Measurements from ENCODE around the gene GAS6.

The GAS6 gene

DNA sequence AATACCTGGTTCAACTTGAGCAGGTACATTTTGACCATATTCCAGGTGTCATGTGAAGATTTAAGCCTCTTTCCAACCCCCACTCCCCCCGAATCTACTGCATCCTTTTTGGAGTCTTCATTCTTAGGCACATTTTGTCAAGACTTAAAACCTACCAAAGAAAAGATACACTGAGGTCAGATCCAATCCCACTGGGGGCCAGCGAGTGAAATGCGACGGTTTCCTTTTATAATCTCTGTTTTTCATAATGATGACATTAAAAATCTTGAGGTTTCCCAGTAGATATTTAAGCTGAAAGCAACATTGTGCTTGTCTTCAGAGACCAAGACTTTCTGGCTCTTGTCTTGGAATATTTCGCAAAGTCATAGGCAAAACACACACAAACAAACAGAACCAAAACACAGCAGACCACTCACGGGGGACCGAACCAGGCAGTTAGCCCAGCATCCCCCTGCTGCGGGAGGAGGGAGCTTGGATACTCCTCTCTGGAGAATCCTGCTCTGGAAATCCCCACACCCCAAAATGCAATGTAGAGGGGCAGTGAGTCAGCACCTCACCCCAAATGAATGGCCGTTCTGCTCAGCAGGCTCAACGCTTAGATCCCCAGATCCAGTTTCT is 506 bp upstream of the GAS6 start:
- DNase-seq: no peak

GRCh38 chr13:113862931-113863523 is 849 bp downstream of the GAS6 start:
- no peak for DNase-seq

DNA sequence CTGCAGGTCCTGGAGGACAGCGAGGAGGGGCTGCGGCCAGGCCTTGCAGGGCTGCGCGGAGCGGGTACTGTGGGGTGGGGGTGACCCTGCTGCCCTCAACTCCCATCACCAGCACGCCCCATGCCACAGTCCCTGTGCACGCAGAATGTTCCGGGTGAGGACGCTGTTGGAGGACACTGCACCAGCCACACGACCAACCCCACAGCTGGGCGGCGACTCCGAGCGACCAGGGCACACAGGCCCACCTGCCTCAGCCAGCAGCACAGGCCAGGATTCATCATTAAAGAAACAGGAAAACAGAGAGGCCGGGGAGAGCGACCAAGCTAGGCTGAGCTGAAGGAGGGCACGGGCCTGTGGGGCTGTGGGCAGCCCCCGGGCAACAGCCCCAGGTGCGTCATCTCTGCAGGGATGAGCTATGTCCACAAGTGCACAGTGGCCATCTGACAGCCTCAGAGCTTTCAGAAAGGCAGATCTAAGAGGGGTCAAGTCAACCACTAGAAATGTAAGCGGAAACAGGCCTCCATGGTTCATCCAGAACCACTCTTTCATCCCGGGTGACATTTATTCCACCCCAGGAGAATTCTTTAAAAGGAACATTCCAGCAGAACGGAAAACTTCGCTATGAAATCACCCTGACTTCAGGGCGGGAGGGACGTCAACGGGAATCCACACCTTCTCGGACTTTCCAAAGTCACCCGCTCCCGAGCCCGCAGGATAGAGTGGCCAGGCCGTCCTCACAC is 1.5 kb downstream of the GAS6 start:
- no peak for DNase-seq

GRCh38 chr13:113861433-113862030 is 2.3 kb downstream of the GAS6 start:
- no peak for DNase-seq

GRCh38 chr13:113860665-113861432 is 3.0 kb downstream of the GAS6 start:
- DNase-seq: peak; percentile 55

DNA sequence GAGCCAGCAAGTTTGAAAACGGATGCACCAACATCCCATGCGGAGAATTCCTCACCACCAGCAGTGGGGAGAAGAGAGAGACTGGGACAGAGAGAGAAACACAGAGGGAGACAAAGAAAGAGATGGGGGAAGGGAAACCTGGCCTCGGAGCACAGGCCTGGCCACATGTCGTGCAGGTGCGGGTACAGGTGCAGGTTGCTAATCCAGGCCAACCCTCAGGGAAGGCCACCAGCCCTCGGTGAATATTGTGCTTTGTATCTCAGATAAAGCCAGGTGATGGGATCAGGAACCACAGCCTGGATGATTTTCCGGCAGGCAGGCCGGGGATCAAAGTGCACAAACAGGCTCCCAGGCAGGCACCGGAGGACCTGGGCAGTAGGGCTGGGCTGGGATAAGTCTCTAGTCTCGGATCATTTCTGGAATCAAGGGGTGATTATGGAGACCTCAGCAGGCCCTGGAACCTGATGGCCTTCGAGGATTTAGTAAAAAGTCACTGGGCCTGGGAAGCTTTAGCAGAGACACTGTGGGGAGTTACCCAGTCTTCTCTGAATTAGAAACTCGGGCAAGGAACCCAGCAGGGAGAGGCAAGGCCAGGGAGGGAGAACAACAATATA is 3.7 kb downstream of the GAS6 start:
- DNase-seq: no peak

GRCh38 chr13:113859311-113860050 is 4.4 kb downstream of the GAS6 start:
- no peak for DNase-seq

GRCh38 chr13:113857531-113858195 is 6.2 kb downstream of the GAS6 start:
- DNase-seq: no peak

- no peak for DNase-seq
These were observed 7.2 kb downstream of the GAS6 start for GRCh38 chr13:113856716-113857065.

DNA sequence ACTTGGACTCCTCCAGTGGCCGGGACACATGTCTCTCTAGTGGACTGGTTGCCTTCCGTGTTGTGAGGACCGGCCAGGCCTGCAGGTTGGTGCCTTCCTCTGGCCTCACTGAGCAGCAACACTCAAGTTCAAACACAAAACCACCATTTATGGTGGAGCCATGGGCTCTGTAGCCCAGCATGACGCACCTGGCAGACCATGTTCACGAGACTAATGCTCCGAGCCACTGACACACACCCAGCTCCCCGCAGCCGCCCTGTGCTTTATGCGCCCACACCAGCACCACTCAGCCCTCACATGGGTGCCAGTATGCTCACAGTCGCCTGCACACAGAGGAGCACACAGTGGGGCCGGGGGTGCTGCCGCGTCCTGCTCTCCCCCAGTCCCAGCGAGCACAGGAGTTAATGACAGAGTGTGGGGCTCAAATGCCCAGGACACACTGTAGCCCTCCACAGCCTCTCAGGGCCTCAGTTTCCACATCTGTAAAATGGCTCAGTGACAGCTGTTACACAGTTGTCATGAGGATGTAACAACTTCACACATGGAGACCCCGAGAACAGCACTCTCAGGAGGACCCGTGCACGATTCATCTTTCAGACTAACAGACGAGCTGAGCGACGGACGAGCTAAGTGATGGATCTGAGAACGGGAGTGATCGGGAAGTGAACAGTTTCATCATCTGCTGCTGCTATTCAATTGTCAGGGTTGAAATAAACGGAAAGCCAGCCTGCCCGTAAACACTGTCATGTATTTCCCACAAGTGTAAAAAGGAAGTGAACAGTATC is 7.8 kb downstream of the GAS6 start:
- no peak for DNase-seq

DNA sequence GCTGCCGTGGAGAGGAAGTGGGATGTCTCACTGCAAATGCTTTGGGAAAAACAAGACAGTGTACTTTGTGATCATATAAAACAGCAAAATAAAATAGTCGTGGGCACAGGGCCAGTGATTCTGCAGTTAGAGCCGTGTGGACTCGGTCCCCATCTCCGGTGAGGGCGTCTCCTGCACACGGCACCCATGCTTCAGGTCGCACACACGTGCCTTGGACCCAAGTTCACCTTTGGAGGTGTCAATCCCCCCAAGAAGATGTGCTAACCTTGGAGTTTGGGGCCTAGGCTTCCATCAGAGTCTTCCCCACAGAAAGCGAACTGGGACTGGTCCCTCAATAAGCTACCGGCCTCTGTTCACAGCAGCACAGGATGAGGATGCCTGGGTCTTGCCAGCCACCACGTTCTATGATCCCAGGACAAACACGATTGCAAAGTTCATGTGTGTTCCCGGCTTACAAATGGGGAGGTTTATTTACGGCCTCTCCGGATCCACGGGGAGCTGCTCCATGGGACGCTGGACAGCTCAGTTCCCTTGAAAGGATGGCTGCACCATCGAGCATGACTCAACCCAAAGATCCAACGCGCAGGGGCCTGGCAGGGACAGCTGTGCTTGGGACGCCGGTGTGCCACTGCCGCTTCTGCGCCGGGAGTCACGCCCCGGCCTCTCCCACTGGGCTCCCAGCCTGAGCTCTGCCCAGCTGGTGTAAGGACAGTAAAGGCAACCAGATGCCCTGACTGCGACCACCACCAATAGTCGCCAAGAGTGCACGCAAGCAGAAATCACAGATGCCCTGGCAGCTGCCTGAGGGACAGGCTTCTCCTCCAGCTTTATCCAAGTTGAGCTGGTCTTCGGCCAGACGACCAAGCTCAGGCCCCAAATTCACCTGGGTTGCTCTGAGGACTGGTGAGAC is 8.6 kb downstream of the GAS6 start:
- DNase-seq: peak; percentile 54

DNA sequence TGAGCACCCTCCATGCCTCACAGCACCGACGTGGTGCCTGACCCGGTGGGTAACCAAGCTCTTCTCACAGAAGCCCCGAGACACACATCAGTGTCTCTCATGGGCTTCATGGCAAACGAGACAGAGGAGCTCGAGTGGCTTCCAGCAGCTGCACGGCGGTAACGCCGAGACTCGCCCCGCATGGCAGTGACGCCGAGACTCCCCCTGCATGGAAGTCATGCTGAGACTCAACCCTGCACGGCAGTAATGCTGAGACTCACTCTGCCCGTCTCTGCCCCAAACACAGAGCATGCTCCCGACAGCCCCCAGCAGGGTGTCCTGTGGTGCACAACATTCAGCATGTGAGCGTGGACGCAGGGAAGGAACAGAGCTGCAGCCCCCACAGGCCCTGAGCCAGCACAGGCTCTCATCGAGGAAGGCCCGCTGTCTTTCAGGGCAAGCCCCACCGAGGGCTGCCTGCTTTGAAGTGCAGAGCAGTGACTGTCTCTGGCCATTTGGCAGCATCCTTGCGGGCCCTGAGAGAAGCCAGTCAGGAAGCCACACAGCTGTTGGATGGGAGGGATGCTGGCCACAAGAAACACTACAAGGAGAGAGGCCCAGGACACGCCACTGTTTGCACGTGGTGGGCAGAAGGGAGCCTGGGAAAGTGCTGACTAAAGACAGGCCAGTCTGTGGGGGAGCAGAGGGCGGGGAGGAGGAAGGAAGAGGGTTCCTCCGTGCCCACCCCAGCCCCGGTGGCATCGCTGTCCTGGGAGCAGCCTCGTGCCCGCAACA is 9.5 kb downstream of the GAS6 start:
- peak; percentile 67 for DNase-seq

GRCh38 chr13:113853518-113854237 is 10.2 kb downstream of the GAS6 start:
- no peak for DNase-seq

DNA sequence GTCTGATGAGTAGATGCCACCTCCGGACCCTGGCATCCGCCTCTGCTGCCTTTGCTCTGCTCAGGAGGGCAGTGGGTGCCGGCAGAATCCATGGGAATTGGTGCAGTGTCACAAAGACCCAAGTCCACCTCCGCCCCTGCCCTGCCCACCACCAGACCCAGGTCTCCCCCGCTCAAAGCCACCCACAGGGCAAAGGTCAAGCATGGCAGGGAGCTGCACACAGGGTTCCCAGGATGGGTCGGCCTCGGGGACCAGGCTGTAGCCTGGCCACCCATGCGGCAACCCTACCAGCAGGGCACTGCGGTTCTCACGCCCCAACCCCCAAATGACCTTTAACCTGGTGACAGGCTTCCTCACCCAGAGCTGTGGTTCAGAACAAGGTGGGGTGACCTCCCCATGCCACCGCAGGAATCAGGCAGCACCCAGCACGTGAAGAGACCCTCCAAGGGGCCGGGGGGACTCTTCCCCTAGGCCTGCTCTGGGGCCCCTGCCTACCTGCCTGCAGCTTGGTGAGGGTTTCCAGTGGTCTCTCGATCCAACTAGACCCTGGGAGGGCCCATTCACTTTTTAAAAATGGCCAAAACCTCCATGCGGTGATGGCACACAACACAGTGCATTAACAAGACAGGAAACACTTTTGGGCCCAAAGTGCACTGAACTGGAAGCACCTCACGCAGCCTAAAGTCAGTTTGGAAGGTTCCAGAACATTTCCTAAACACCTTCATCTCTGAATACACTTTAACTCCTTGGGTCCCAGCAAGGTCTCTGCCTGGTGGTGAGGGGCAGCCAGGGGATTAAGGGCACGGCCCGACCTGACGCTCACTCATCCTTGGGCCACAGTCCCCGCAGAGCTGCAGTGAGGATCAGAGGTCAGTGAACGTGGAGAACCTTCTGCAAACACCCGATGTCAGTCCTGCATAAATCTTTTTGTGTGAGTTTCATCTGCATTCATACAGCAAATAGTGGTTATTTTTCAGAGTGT is 11.0 kb downstream of the GAS6 start:
- peak; percentile 52 for DNase-seq

- DNase-seq: peak; percentile 54
These were observed 11.9 kb downstream of the GAS6 start for GRCh38 chr13:113851826-113852535.

DNA sequence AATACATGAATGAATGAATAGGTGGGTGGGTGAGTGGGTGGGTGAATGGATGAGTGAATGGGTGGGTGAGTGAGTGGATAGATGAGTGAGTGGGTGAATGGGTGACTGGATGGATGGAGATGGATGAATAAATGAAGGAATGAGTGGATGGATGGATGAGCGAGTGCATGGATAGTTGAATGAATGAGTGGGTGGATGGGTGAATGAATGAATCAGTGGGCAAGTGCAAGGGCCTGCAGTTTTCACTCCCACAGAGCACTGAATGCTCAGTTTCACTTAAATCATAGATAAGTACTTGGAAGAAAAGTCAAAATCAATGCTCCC is 12.4 kb downstream of the GAS6 start:
- DNase-seq: peak; percentile 21
